ENCODE results near the gene ZNF597.

Gene ZNF597

GRCh38 chr16:3479654-3480216 is 36.4 kb upstream of the ZNF597 start:
- no peak overlapping the region for H3K9ac ChIP-seq (ENCODE audit: low read length)
- H3K9me2 ChIP-seq (ENCODE audit: low read depth, low read length): no peaks in the 10 kb centered on the region
- no peak overlapping the region for H3K4me3 ChIP-seq (ENCODE audit: low read depth, low read length, poor library complexity, severe bottlenecking)
- H3F3A ChIP-seq (ENCODE audit: insufficient read depth, low read length): no peaks in the 10 kb centered on the region
- no peak overlapping the region for H3K27ac ChIP-seq (ENCODE audit: low read depth, low read length, poor library complexity, severe bottlenecking)
- H3K4me2 ChIP-seq (ENCODE audit: low read length): no peak overlapping the region
- TF ChIP-seq EZH2 (IDR thresholded peaks at IDR 0.05; ENCODE audit: borderline replicate concordance, low read length): no peak
- no peak for TF ChIP-seq CTCF (IDR thresholded peaks at IDR 0.05; ENCODE audit: low read length)
- H3K9me3 ChIP-seq (ENCODE audit: low read length): no peaks in the 10 kb centered on the region
- H3K79me2 ChIP-seq (ENCODE audit: insufficient read depth, low read length): no peaks in the 10 kb centered on the region
- H3K36me3 ChIP-seq (ENCODE audit: insufficient read depth, low read length): peaks cover 44% of the 10 kb centered on the region
- H3K4me1 ChIP-seq (ENCODE audit: insufficient read depth, low read length, severe bottlenecking): no peaks in the 10 kb centered on the region
- no peak overlapping the region for H2AFZ ChIP-seq (ENCODE audit: low read length)
- no peaks in the 10 kb centered on the region for H4K20me1 ChIP-seq (ENCODE audit: insufficient read depth, low read length)
- no peaks in the 10 kb centered on the region for H3K27me3 ChIP-seq (ENCODE audit: insufficient read depth, low read length)

GRCh38 chr16:3478242-3478925 is 35.1 kb upstream of the ZNF597 start:
- H4K20me1 ChIP-seq (ENCODE audit: insufficient read depth, low read length): no peaks in the 10 kb centered on the region
- H3K27ac ChIP-seq (ENCODE audit: low read depth, low read length, poor library complexity, severe bottlenecking): no peak overlapping the region
- no peak overlapping the region for H2AFZ ChIP-seq (ENCODE audit: low read length)
- no peaks in the 10 kb centered on the region for H3K9me3 ChIP-seq (ENCODE audit: low read length)
- no peaks in the 10 kb centered on the region for H3K4me1 ChIP-seq (ENCODE audit: insufficient read depth, low read length, severe bottlenecking)
- no peaks in the 10 kb centered on the region for H3K9me2 ChIP-seq (ENCODE audit: low read depth, low read length)
- no peak overlapping the region for H3K4me2 ChIP-seq (ENCODE audit: low read length)
- no peak overlapping the region for H3K4me3 ChIP-seq (ENCODE audit: low read depth, low read length, poor library complexity, severe bottlenecking)
- no peaks in the 10 kb centered on the region for H3K27me3 ChIP-seq (ENCODE audit: insufficient read depth, low read length)
- H3K79me2 ChIP-seq (ENCODE audit: insufficient read depth, low read length): no peaks in the 10 kb centered on the region
- TF ChIP-seq CTCF (IDR thresholded peaks at IDR 0.05; ENCODE audit: low read length) (no peak), EZH2 (IDR thresholded peaks at IDR 0.05; ENCODE audit: borderline replicate concordance, low read length) (no peak)
- no peaks in the 10 kb centered on the region for H3F3A ChIP-seq (ENCODE audit: insufficient read depth, low read length)
- H3K36me3 ChIP-seq (ENCODE audit: insufficient read depth, low read length): peaks cover 32% of the 10 kb centered on the region
- H3K9ac ChIP-seq (ENCODE audit: low read length): no peak overlapping the region

GRCh38 chr16:3476409-3476808 is 33.1 kb upstream of the ZNF597 start:
- H4K20me1 ChIP-seq (ENCODE audit: insufficient read depth, low read length): no peaks in the 10 kb centered on the region
- no peaks in the 10 kb centered on the region for H3K27me3 ChIP-seq (ENCODE audit: insufficient read depth, low read length)
- no peak overlapping the region for H3K4me2 ChIP-seq (ENCODE audit: low read length)
- H3F3A ChIP-seq (ENCODE audit: insufficient read depth, low read length): no peaks in the 10 kb centered on the region
- H3K36me3 ChIP-seq (ENCODE audit: insufficient read depth, low read length): peaks cover 22% of the 10 kb centered on the region
- no peak overlapping the region for H2AFZ ChIP-seq (ENCODE audit: low read length)
- H3K9ac ChIP-seq (ENCODE audit: low read length): no peak overlapping the region
- H3K9me3 ChIP-seq (ENCODE audit: low read length): 0 out of 2 replicates have a peak, but pooled peaks cover 3% of the 10 kb centered on the region
- H3K79me2 ChIP-seq (ENCODE audit: insufficient read depth, low read length): no peaks in the 10 kb centered on the region
- no peak for TF ChIP-seq EZH2 (IDR thresholded peaks at IDR 0.05; ENCODE audit: borderline replicate concordance, low read length)
- TF ChIP-seq CTCF (IDR thresholded peaks at IDR 0.05; ENCODE audit: low read length): no peak
- H3K4me3 ChIP-seq (ENCODE audit: low read depth, low read length, poor library complexity, severe bottlenecking): no peak overlapping the region
- no peaks in the 10 kb centered on the region for H3K4me1 ChIP-seq (ENCODE audit: insufficient read depth, low read length, severe bottlenecking)
- H3K9me2 ChIP-seq (ENCODE audit: low read depth, low read length): no peaks in the 10 kb centered on the region
- no peak overlapping the region for H3K27ac ChIP-seq (ENCODE audit: low read depth, low read length, poor library complexity, severe bottlenecking)
